Activated naive CD4-positive, alpha-beta T cell treated with anti-CD3 and anti-CD28 coated beads, Interleukin-2, amount 10 ng/mL, durations not matched to agents 7 days and 5 days (primary cell): ENCODE measurements around the gene BRIP1.
"Not testable (repeated sequence)": the region's sequence is repeated elsewhere in the genome, so short reads cannot be mapped to it uniquely, and the experiment has no call there.

Experiments
- CTCF ChIA-PET: fragments of 350-600 bp; sonication (Branson Sonifier 250); formaldehyde crosslinking; loops from one replicate; lab custom pipeline; 2021; ENCODE audit warnings: antibody characterized with exemption; lab: Charles Lee
- DNase-seq: peaks from one replicate; pipeline ENCODE4 v3.0.0-alpha.2; 2020
- H3K27ac Mint-ChIP-seq: one replicate; pipeline ENCODE4 v1.8.0; 2021; ENCODE audit warnings: mild to moderate bottlenecking, moderate library complexity, mixed read lengths
- H3K27me3 Mint-ChIP-seq: one replicate; pipeline ENCODE4 v1.8.0; 2021; ENCODE audit warnings: mild to moderate bottlenecking, mixed read lengths
- H3K36me3 Mint-ChIP-seq: one replicate; pipeline ENCODE4 v1.8.0; 2021; ENCODE audit warnings: mixed read lengths
- H3K4me1 Mint-ChIP-seq: one replicate; pipeline ENCODE4 v1.8.0; 2021; ENCODE audit warnings: mixed read lengths
- H3K4me3 Mint-ChIP-seq: one replicate; pipeline ENCODE4 v1.8.0; 2021; ENCODE audit warnings: mild to moderate bottlenecking, moderate library complexity, mixed read lengths
- H3K9me3 Mint-ChIP-seq: one replicate; pipeline ENCODE4 v1.8.0; 2021; ENCODE audit warnings: mixed read lengths

BRIP1 gene

GRCh38 chr17:61739002-61739401, 124.3 kb downstream of the BRIP1 start:
- Mint-ChIP-seq H3K9me3 (peaks cover 3% of the 10 kb centered on the region), H3K36me3 (peaks cover 47% of the 10 kb centered on the region), H3K4me1 (no peaks in the 10 kb centered on the region), H3K4me3 (no peak overlapping the region), H3K27ac (no peak overlapping the region), H3K27me3 (no peaks in the 10 kb centered on the region)
- no peak for DNase-seq
- CTCF ChIA-PET = no interaction called here

DNA sequence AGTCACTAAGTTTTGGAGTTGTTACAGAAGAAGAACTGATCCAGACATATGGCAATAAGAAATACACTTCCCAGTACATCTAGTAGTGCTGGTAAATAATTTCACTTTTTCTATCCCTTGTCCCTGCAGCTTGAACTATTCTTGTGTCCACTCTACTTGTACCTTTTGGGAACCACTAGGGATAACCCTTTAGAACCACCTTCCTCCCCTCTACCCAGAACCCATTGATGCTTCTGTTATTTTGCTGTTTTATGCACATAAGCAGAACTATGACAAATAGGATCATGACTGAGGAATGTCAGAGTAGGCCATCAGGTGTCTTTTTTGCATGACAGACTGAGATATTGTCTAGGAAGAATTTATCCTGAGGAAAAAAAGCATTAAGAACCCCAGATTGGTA, 125.1 kb downstream of the BRIP1 start:
- CTCF ChIA-PET = no interaction called here
- no peak overlapping the region for H3K4me3 Mint-ChIP-seq
- no peaks in the 10 kb centered on the region for H3K27me3 Mint-ChIP-seq
- no peak overlapping the region for H3K27ac Mint-ChIP-seq
- peaks cover 47% of the 10 kb centered on the region for H3K36me3 Mint-ChIP-seq
- DNase-seq = no peak
- peaks cover 3% of the 10 kb centered on the region for H3K9me3 Mint-ChIP-seq
- H3K4me1 Mint-ChIP-seq = no peaks in the 10 kb centered on the region

GRCh38 chr17:61737820-61738219, 125.5 kb downstream of the BRIP1 start:
- peaks cover 3% of the 10 kb centered on the region for H3K9me3 Mint-ChIP-seq
- H3K4me3 Mint-ChIP-seq = no peak overlapping the region
- no peak for DNase-seq
- H3K4me1 Mint-ChIP-seq = no peaks in the 10 kb centered on the region
- CTCF ChIA-PET = no interaction called here
- H3K27me3 Mint-ChIP-seq = no peaks in the 10 kb centered on the region
- peaks cover 46% of the 10 kb centered on the region for H3K36me3 Mint-ChIP-seq
- H3K27ac Mint-ChIP-seq = no peak overlapping the region

DNA sequence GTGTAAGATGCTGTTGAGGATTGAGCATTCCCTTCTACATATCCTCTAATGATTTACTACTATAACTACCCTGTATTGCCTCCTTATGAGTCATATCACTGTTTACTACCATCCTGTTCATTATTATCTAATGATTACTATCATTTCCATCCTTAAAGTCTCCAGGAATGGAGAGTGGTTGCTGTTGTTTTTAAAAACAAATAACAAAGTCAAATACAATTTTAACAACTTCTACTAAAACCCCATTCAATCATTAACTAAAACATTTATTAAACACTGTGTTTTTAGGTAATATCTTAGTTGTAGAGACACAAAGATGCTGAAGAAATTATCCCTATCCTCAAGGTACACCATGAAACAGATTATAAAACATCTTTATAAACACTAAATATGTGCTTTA, 126.9 kb downstream of the BRIP1 start:
- Mint-ChIP-seq H3K4me1 (no peaks in the 10 kb centered on the region), H3K9me3 (peaks cover 3% of the 10 kb centered on the region), H3K36me3 (peaks cover 35% of the 10 kb centered on the region), H3K27me3 (no peaks in the 10 kb centered on the region), H3K27ac (no peak overlapping the region), H3K4me3 (no peak overlapping the region)
- no peak for DNase-seq
- CTCF ChIA-PET = no interaction called here

DNA sequence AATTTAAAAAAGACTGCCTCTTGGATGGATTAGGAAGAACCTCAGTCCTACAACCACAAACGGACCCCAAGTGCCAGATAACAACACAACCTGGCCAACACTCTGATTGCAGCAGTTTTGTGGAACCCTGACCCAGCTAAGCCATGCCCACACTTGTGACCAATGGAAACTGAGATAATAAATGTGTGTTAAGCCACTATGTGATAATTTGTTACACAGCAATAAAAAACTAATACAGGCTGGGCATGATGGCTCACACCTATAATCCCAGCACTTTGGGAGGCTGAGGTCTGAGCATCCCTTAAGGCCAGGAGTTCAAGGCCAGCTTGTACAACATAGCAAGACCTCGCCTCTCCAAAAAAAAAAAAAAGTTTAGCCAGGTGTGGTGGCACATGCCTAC, 127.5 kb downstream of the BRIP1 start:
- CTCF ChIA-PET = no interaction called here
- peaks cover 3% of the 10 kb centered on the region for H3K9me3 Mint-ChIP-seq
- no peaks in the 10 kb centered on the region for H3K4me1 Mint-ChIP-seq
- H3K4me3 Mint-ChIP-seq = no peak overlapping the region
- no peak overlapping the region for H3K27ac Mint-ChIP-seq
- H3K27me3 Mint-ChIP-seq = no peaks in the 10 kb centered on the region
- no peak for DNase-seq
- H3K36me3 Mint-ChIP-seq = peaks cover 30% of the 10 kb centered on the region

DNA sequence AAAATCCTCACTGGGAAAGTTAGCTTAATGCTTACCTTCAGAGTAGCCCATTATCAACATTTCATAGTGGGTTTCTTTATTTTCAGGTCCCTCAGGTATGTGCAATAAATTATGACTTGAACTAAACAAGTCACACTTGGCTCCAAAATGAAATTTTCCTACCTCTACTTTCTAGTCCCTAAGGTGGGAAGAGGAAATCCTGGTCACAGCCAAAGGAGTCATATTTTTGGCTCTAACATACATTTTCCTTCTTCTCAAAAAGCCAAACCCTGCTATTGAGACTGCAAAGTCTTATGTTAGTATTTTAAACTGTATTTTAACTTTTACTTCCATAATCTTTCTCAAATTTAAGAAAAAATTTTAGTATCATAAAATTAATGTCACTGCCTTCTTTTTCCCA, 128.9 kb downstream of the BRIP1 start:
- DNase-seq = no peak
- CTCF ChIA-PET = interaction anchor here (0.9 kb wide), 1 partner anchor 375 kb away, joined by 3 read pairs; no protein-coding TSS in a partner anchor
- H3K4me3 Mint-ChIP-seq = no peak overlapping the region
- peaks cover 21% of the 10 kb centered on the region for H3K36me3 Mint-ChIP-seq
- H3K4me1 Mint-ChIP-seq = no peaks in the 10 kb centered on the region
- H3K9me3 Mint-ChIP-seq = peaks cover 3% of the 10 kb centered on the region
- no peaks in the 10 kb centered on the region for H3K27me3 Mint-ChIP-seq
- H3K27ac Mint-ChIP-seq = no peak overlapping the region

DNA sequence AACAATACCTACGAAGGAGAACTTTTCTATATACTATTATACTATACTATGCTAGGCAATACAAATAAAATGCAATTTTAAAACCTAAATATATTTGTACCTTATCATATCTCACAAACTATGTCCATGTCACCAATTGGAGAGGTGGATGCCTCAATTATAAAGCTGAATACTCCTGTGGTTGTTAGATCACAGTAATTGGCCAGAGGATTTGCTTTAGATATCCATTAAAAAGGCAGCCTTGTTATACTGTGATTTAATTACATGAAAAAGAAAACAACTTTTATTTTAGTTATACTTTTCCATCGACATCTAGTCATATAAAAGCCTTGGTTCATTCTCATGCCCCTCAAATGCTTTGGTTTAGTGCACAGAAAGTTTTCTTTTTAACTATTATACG, 129.3 kb downstream of the BRIP1 start:
- CTCF ChIA-PET = interaction anchor here (0.9 kb wide), 1 partner anchor 376 kb away, joined by 3 read pairs; no protein-coding TSS in a partner anchor
- Mint-ChIP-seq H3K27ac (no peak overlapping the region), H3K36me3 (peaks cover 18% of the 10 kb centered on the region), H3K4me3 (no peak overlapping the region), H3K9me3 (peaks cover 3% of the 10 kb centered on the region), H3K4me1 (peaks cover 2% of the 10 kb centered on the region), H3K27me3 (no peaks in the 10 kb centered on the region)
- no peak for DNase-seq

- Mint-ChIP-seq H3K36me3 (peaks cover 16% of the 10 kb centered on the region), H3K4me3 (no peak overlapping the region), H3K4me1 (peaks cover 8% of the 10 kb centered on the region), H3K27ac (no peak overlapping the region), H3K9me3 (peaks cover 3% of the 10 kb centered on the region), H3K27me3 (no peaks in the 10 kb centered on the region)
- no peak for DNase-seq
- CTCF ChIA-PET = no interaction called here
Observed at GRCh38 chr17:61733021-61733420, 130.3 kb downstream of the BRIP1 start.

DNA sequence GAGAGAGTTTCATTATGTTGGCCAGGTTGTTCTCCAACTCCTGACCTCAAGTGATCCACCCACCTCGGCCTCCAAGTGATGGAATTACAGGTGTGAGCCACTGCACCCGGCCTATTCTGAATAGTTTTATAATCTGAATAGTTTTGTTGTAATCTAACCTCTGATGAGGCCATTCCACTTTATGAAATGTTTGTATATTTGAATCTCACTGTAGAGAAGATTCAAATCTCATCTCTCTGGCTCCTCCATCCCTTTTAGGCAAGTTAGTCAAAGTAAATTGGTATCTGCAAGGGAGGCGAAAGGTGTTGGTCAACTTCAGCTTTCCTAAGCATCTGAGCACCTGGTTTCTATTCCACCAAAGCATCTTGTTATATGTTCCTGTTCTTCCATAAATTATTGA, 131.2 kb downstream of the BRIP1 start:
- no peak overlapping the region for H3K4me3 Mint-ChIP-seq
- peaks cover 8% of the 10 kb centered on the region for H3K36me3 Mint-ChIP-seq
- no peak for DNase-seq

GRCh38 chr17:61731330-61731729, 132.0 kb downstream of the BRIP1 start:
- CTCF ChIA-PET = no interaction called here
- H3K4me1 Mint-ChIP-seq = peaks cover 8% of the 10 kb centered on the region
- no peaks in the 10 kb centered on the region for H3K9me3 Mint-ChIP-seq
- no peaks in the 10 kb centered on the region for H3K27me3 Mint-ChIP-seq
- DNase-seq = no peak
- H3K27ac Mint-ChIP-seq = no peak overlapping the region
- no peak overlapping the region for H3K4me3 Mint-ChIP-seq
- peaks cover 8% of the 10 kb centered on the region for H3K36me3 Mint-ChIP-seq

More for the DNA sequence above, 131.2 kb downstream of the BRIP1 start:
- Mint-ChIP-seq H3K4me1 (peaks cover 8% of the 10 kb centered on the region), H3K27ac (no peak overlapping the region), H3K9me3 (no peaks in the 10 kb centered on the region), H3K27me3 (no peaks in the 10 kb centered on the region)
- CTCF ChIA-PET = no interaction called here

DNA sequence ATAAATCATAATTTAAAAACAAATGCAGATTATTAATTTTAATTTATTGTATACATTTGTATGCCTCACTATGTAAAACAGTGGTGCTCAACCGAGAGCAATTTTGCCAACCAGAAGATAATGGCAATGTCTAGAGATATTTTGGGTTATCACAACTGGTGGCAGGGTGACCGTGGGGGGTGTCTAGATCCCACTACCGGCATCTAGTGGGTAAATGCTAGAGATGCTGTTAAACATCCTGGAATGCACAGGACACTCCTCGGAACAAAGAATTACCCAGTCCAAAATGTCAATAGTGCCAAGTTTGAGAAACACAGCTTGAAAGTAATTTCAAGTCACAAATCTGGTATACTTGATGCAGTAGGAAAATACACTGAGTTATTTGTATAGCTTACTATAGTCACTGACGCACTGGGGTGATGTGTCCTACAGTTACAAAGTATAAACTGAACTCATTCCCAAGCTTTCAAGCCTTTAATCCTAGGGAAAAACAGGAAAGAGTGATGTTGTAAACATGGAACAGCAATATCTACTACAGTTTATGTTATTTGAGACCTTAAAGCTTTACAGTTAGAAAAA, 133.5 kb downstream of the BRIP1 start:
- no peaks in the 10 kb centered on the region for H3K9me3 Mint-ChIP-seq
- no peak overlapping the region for H3K27ac Mint-ChIP-seq
- H3K27me3 Mint-ChIP-seq = no peaks in the 10 kb centered on the region
- DNase-seq = no peak
- H3K4me1 Mint-ChIP-seq = peaks cover 8% of the 10 kb centered on the region
- CTCF ChIA-PET = interaction anchor here (1.4 kb wide), 1 partner anchor 16 kb away, joined by 3 read pairs; no protein-coding TSS in a partner anchor
- peaks cover 8% of the 10 kb centered on the region for H3K36me3 Mint-ChIP-seq
- no peak overlapping the region for H3K4me3 Mint-ChIP-seq

DNA sequence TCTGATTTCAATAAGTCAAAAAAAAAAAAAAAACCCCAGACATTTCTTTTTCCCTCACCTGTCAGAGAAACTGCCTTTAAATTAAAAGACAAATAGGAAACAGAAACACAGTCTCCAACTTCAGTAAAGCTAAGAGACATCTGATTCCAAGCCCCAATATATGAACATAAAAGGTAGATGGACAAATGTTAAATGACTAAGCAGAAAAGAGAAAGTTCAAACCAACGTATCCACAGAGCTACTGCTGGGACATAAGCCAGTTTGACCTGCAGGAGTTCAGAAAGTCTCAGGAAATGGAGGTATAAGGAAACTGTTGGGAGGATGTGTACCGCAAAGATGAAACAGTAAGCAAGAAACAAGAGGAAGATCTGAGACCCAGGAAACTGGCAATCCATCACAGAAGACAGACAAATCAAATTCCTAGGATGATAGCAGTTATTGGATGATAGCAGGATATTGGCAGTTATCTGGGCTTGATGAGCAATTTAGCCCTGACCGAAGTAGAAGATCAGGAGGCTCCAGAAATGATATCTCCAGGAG, 135.0 kb downstream of the BRIP1 start:
- H3K4me1 Mint-ChIP-seq = peaks cover 8% of the 10 kb centered on the region
- no peak overlapping the region for H3K4me3 Mint-ChIP-seq
- CTCF ChIA-PET = no interaction called here
- no peaks in the 10 kb centered on the region for H3K27me3 Mint-ChIP-seq
- peaks cover 8% of the 10 kb centered on the region for H3K36me3 Mint-ChIP-seq
- no peaks in the 10 kb centered on the region for H3K9me3 Mint-ChIP-seq
- DNase-seq = no peak
- H3K27ac Mint-ChIP-seq = no peak overlapping the region

- H3K36me3 Mint-ChIP-seq, DNase-seq, CTCF ChIA-PET: not testable (repeated sequence)
Observed at GRCh38 chr17:61727798-61728197, 135.5 kb downstream of the BRIP1 start.

GRCh38 chr17:61726977-61727376, 136.4 kb downstream of the BRIP1 start:
- no peaks in the 10 kb centered on the region for H3K27me3 Mint-ChIP-seq
- no peak for DNase-seq
- peaks cover 11% of the 10 kb centered on the region for H3K36me3 Mint-ChIP-seq
- no peaks in the 10 kb centered on the region for H3K9me3 Mint-ChIP-seq
- peaks cover 8% of the 10 kb centered on the region for H3K4me1 Mint-ChIP-seq
- H3K4me3 Mint-ChIP-seq = no peak overlapping the region
- CTCF ChIA-PET = no interaction called here
- H3K27ac Mint-ChIP-seq = no peak overlapping the region

More at GRCh38 chr17:61727798-61728197, 135.5 kb downstream of the BRIP1 start:
- H3K27ac Mint-ChIP-seq, H3K27me3 Mint-ChIP-seq, H3K4me1 Mint-ChIP-seq, H3K4me3 Mint-ChIP-seq, H3K9me3 Mint-ChIP-seq: not testable (repeated sequence)

DNA sequence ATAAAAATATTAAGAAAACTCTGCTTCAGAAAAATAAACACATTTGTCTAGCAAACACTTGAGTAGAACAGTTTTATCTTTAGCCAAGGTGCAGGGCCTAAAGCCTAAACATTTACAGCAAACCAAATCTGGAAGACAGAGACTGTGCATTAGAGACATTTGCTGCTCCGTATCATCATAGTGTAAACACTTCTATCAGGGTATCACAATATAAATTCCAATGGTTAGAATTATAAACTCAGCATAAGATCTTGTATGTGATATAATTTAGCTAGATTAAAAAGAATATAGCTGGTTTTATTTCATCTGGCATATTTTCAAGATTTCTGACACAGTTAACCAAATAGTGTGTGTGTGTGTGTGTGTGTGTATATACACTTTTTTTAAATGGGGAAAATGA, 138.6 kb downstream of the BRIP1 start:
- H3K27ac Mint-ChIP-seq = no peak overlapping the region
- H3K4me1 Mint-ChIP-seq = peaks cover 8% of the 10 kb centered on the region
- CTCF ChIA-PET = no interaction called here
- no peak for DNase-seq
- no peak overlapping the region for H3K4me3 Mint-ChIP-seq
- H3K36me3 Mint-ChIP-seq = peaks cover 9% of the 10 kb centered on the region
- H3K27me3 Mint-ChIP-seq = no peaks in the 10 kb centered on the region
- H3K9me3 Mint-ChIP-seq = no peaks in the 10 kb centered on the region
